Activated CD8-positive, alpha-beta T cell treated with anti-CD3 and anti-CD28 coated beads, Interleukin-2, amount 10 ng/mL, durations not matched to agents 7 days and 5 days (primary cell): ENCODE results near the gene GALNT2. TPM values are rescaled to one million over a fixed set of nuclear protein-coding genes. Genes with fewer than 3 reads are reported as not detected.

Experiments
- ATAC-seq: fragments of 150-1000 bp; cut with Tn5 transposase; one replicate; pipeline ENCODE4 v1.10.0; 2021; ENCODE audit warnings: moderate library complexity
- CTCF ChIA-PET: fragments of 350-600 bp; sonication (Branson Sonifier 250); formaldehyde crosslinking; loops from one replicate; lab custom pipeline; 2021; ENCODE audit warnings: antibody characterized with exemption; lab: Charles Lee
- POLR2A ChIA-PET: fragments of 350-600 bp; sonication (Branson Sonifier 250); formaldehyde crosslinking; loops from one replicate; lab custom pipeline; 2021; ENCODE audit warnings: antibody characterized with exemption; lab: Charles Lee
- DNase-seq: peaks from one replicate; pipeline ENCODE4 v3.0.0-alpha.2; 2020
- H3K27ac Mint-ChIP-seq: one replicate; pipeline ENCODE4 v1.8.0; 2021; ENCODE audit warnings: mild to moderate bottlenecking, mixed read lengths
- H3K27me3 Mint-ChIP-seq: one replicate; pipeline ENCODE4 v1.8.0; 2021; ENCODE audit warnings: low read depth, mixed read lengths
- H3K36me3 Mint-ChIP-seq: one replicate; pipeline ENCODE4 v1.8.0; 2021; ENCODE audit warnings: low read depth, mixed read lengths
- H3K4me1 Mint-ChIP-seq: one replicate; pipeline ENCODE4 v1.8.0; 2021; ENCODE audit warnings: low read depth, mixed read lengths
- H3K4me3 Mint-ChIP-seq: one replicate; pipeline ENCODE4 v1.8.0; 2021; ENCODE audit warnings: mild to moderate bottlenecking, mixed read lengths
- H3K9me3 Mint-ChIP-seq: one replicate; pipeline ENCODE4 v1.8.0; 2022; ENCODE audit warnings: mixed read lengths; ENCODE audit not compliant: insufficient read depth
- total RNA-seq, 2 experiments: library from RNA; stranded (reverse); gene quantifications; one replicate each; pipeline ENCODE4 v1.2.3, GENCODE V29; 2021

Gene GALNT2
- total RNA-seq, 2 experiments from 2014 or later, result 20.7 to 21.2 TPM

DNA sequence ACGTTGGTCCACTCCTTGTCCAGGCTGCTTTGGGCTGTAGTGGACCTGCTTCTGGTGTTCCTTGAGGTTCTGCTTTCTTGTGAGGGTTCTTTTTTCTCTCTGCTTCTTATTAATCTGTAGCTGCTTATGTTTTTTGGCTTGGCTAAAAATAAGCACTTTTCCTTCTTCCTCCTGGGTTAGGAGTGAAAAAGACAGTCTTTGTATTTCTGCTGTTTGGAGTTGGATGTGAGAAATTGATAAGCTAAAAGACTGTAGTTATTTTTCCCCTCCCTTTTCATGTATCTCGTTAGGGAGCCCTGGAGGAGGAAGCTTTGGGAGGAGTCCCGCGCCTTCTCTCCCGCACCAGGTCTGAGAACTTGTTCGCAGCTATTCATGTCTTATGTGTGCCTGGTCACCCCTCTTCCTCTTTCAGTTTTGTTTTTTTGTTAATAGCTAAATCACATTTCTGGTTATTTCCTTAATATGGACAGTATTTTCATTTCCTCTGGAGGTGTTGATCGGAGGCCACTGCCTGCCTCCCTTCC, 79.0 kb downstream of the GALNT2 start:
- CTCF ChIA-PET, result no interaction called here
- H3K9me3 Mint-ChIP-seq, result no peaks in the 10 kb centered on the region

DNA sequence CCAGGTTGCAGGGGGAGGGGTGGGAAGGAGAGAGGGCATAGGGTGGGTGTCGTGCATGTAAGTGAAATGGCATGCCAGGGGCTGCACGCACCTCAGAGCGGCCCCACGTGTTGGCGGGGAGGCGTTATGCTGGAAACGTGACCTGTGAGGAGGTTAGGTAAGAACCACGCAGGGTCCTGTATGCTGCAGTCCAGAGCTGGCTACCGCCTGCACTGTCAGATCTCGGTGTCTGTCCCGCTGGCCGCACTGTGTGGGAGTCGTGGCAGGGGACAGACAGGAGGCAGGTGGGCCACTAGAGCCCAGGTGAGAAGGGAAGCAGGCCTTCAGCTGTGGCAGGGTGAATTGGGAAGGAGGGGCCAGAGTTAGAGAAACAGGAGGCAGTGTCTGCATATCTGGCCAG, 79.7 kb downstream of the GALNT2 start:
- H3K4me1 Mint-ChIP-seq, result peaks cover 49% of the 10 kb centered on the region
- ChIA-PET POLR2A (no interaction called here), CTCF (no interaction called here)

More for the DNA sequence above, 79.0 kb downstream of the GALNT2 start:
- Mint-ChIP-seq H3K4me3 (no peak overlapping the region), H3K27me3 (no peaks in the 10 kb centered on the region), H3K27ac (peak overlapping the region; percentile 50), H3K4me1 (peaks cover 56% of the 10 kb centered on the region), H3K36me3 (no peaks in the 10 kb centered on the region)
- DNase-seq (no peak), ATAC-seq (no peak)
- POLR2A ChIA-PET, result no interaction called here

GRCh38 chr1:230147253-230148125, 80.5 kb downstream of the GALNT2 start:
- ATAC-seq (no peak), DNase-seq (no peak)
- Mint-ChIP-seq H3K4me3 (no peak overlapping the region), H3K4me1 (peaks cover 47% of the 10 kb centered on the region), H3K36me3 (no peaks in the 10 kb centered on the region), H3K27me3 (no peaks in the 10 kb centered on the region), H3K27ac (no peak overlapping the region), H3K9me3 (no peaks in the 10 kb centered on the region)
- ChIA-PET POLR2A (no interaction called here), CTCF (no interaction called here)

More for the DNA sequence above, 79.7 kb downstream of the GALNT2 start:
- Mint-ChIP-seq H3K4me3 (no peak overlapping the region), H3K36me3 (no peaks in the 10 kb centered on the region), H3K27me3 (no peaks in the 10 kb centered on the region), H3K9me3 (no peaks in the 10 kb centered on the region), H3K27ac (no peak overlapping the region)
- ATAC-seq, result no peak
- no peak for DNase-seq

DNA sequence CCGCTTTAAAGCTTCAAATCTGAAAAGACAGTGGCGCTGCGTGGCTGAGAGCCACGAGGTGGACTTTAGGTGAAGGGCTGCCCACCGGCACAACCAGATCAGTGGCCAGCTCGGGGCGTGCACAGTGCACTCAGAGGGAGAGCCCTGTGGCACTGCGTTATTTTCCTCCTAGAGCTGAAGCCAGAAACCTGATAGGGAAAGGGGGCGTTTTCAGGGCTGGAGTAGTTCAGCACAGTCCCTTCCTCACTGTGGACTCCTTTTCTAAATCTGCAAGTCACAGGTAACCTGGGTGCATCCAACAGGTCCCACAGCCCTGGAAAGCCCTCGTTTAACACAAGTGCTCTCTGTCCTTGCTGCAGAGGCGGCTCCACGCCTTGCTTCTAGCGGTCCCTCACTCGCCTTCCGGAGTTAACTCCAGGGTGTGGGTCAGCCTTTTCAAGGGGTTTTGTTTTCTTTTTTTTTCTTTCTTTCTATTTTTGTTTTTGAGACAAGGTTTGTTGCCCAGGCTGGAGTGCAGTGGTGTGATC, 81.2 kb downstream of the GALNT2 start:
- Mint-ChIP-seq H3K4me3 (no peak overlapping the region), H3K36me3 (no peaks in the 10 kb centered on the region), H3K27me3 (no peaks in the 10 kb centered on the region), H3K27ac (no peak overlapping the region), H3K9me3 (no peaks in the 10 kb centered on the region), H3K4me1 (peaks cover 44% of the 10 kb centered on the region)
- POLR2A ChIA-PET, result no interaction called here
- no peak for ATAC-seq
- DNase-seq, result no peak
- CTCF ChIA-PET, result no interaction called here

- Mint-ChIP-seq H3K27me3 (no peaks in the 10 kb centered on the region), H3K36me3 (no peaks in the 10 kb centered on the region), H3K4me1 (peaks cover 44% of the 10 kb centered on the region), H3K27ac (no peak overlapping the region), H3K9me3 (no peaks in the 10 kb centered on the region), H3K4me3 (no peak overlapping the region)
- no peak for ATAC-seq
- no peak for DNase-seq
- CTCF ChIA-PET, result no interaction called here
- POLR2A ChIA-PET, result no interaction called here
Measured at GRCh38 chr1:230148768-230149469, 81.9 kb downstream of the GALNT2 start.

DNA sequence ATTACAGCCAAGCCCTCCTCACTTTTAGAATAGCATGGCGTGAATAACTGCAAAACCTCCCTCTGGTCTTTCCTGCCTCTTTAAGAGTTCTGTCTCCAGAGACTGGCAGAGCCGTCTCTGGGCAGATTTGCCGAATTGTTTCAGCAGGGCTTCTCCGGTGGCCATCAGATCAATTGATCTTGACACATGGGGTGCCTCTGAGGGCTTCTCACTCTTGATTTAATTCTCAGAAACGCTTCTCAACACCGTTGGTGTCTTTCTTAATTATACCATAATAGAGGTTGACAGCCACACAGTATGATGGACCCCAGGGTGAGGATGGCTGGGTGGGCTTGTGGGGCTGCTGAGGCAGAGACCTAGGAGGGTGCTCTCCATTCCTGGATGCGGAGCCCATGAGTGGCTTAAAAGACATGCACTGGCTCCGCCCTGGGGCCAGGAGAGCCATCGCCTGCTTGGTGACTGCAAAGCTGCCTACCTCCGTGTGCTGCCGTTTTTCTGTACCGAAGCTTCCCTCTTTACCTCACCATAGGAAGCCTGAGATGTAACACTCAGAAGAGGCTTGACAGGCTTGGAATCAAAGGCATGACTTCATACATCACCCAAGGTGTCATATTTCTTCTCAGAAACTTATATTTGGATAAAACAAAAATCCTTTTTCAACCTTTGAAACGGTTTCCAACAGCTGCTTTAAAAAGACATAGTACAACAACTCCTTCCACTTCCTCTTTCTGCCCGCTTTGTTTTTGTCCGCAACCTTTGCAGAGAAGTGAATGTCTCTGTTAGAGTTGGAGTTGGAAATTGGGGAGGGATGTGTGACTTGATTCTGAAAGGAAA, 82.9 kb downstream of the GALNT2 start:
- Mint-ChIP-seq H3K4me3 (no peak overlapping the region), H3K4me1 (peaks cover 38% of the 10 kb centered on the region), H3K27ac (no peak overlapping the region), H3K27me3 (no peaks in the 10 kb centered on the region), H3K36me3 (no peaks in the 10 kb centered on the region), H3K9me3 (no peaks in the 10 kb centered on the region)
- POLR2A ChIA-PET, result no interaction called here
- DNase-seq, result no peak
- CTCF ChIA-PET, result no interaction called here
- ATAC-seq, result peak; percentile 44

- ChIA-PET POLR2A (no interaction called here), CTCF (no interaction called here)
- H3K4me1 Mint-ChIP-seq, result peaks cover 37% of the 10 kb centered on the region
- no peak for ATAC-seq
- no peak for DNase-seq
- H3K4me3 Mint-ChIP-seq, result no peak overlapping the region
- H3K27me3 Mint-ChIP-seq, result no peaks in the 10 kb centered on the region
- no peak overlapping the region for H3K27ac Mint-ChIP-seq
- no peaks in the 10 kb centered on the region for H3K36me3 Mint-ChIP-seq
- H3K9me3 Mint-ChIP-seq, result no peaks in the 10 kb centered on the region
Measured at GRCh38 chr1:230150615-230151014, 83.6 kb downstream of the GALNT2 start.

GRCh38 chr1:230151924-230152468, 85.0 kb downstream of the GALNT2 start:
- DNase-seq (no peak), ATAC-seq (no peak)
- H3K27ac Mint-ChIP-seq, result no peak overlapping the region
- H3K36me3 Mint-ChIP-seq, result no peaks in the 10 kb centered on the region
- ChIA-PET CTCF (interaction anchor here (1.6 kb wide), 1 partner anchor 42 kb away, joined by 4 read pairs; no protein-coding TSS in a partner anchor), POLR2A (no interaction called here)
- no peaks in the 10 kb centered on the region for H3K27me3 Mint-ChIP-seq
- H3K4me1 Mint-ChIP-seq, result peaks cover 38% of the 10 kb centered on the region
- H3K4me3 Mint-ChIP-seq, result no peak overlapping the region
- no peaks in the 10 kb centered on the region for H3K9me3 Mint-ChIP-seq

GRCh38 chr1:230152999-230153398, 86.0 kb downstream of the GALNT2 start:
- H3K4me1 Mint-ChIP-seq, result peaks cover 36% of the 10 kb centered on the region

GRCh38 chr1:230153641-230154296, 86.7 kb downstream of the GALNT2 start:
- ATAC-seq, result no peak
- Mint-ChIP-seq H3K36me3 (no peaks in the 10 kb centered on the region), H3K27me3 (no peaks in the 10 kb centered on the region), H3K4me3 (no peak overlapping the region), H3K27ac (no peak overlapping the region), H3K4me1 (peaks cover 37% of the 10 kb centered on the region), H3K9me3 (no peaks in the 10 kb centered on the region)
- ChIA-PET CTCF (interaction anchor here (2.3 kb wide), 1 partner anchor 13 kb away, joined by 13 read pairs; no protein-coding TSS in a partner anchor), POLR2A (no interaction called here)
- DNase-seq, result no peak

More at GRCh38 chr1:230152999-230153398, 86.0 kb downstream of the GALNT2 start:
- Mint-ChIP-seq H3K4me3 (no peak overlapping the region), H3K27me3 (no peaks in the 10 kb centered on the region), H3K9me3 (no peaks in the 10 kb centered on the region), H3K36me3 (no peaks in the 10 kb centered on the region), H3K27ac (no peak overlapping the region)
- ChIA-PET CTCF (interaction anchor here (2.3 kb wide), 1 partner anchor 14 kb away, joined by 13 read pairs; no protein-coding TSS in a partner anchor), POLR2A (no interaction called here)
- ATAC-seq, result no peak
- DNase-seq, result no peak
